Right kidney (tissue), 1 donor: ENCODE results near the gene APOL6.
A peak's percentile ranks its signal among the peaks of the same experiment; 100 is the strongest.
"Not testable (repeated sequence)": the region's sequence is repeated elsewhere in the genome, so short reads cannot be mapped to it uniquely, and the experiment has no call there.

Experiments used
- DNase-seq: peaks from one replicate; pipeline ENCODE4 v3.0.0-alpha.2; 2016

The APOL6 gene

GRCh38 chr22:35677460-35678187, 29.4 kb downstream of the APOL6 start:
- DNase-seq: no peak

DNA sequence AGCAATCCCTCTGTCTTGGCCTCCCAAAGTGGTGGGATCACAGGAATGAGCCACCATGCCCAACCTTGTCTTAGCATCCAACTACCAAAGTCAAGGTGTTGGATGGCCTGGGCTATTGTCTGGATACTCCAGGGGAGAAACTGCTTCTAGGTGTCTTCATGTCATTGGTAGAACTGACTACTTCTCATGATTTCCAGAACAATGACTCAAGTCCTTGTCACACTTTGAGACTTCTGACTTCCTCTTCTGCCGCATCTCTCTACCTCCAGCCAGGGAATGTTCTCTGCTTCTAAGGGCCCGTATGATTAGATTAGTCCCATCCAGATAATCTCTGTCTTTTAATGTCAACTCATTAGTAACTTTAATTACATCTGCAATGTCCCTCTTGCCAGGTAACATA, 30.6 kb downstream of the APOL6 start:
- DNase-seq: no peak

GRCh38 chr22:35679492-35679891, 31.2 kb downstream of the APOL6 start:
- not testable (repeated sequence) for DNase-seq

- DNase-seq: no peak
These were observed 33.3 kb downstream of the APOL6 start for GRCh38 chr22:35681454-35682052.

- no peak for DNase-seq
These were observed 35.3 kb downstream of the APOL6 start for GRCh38 chr22:35683560-35683959.

GRCh38 chr22:35684270-35684700, 36.0 kb downstream of the APOL6 start:
- DNase-seq: no peak

DNA sequence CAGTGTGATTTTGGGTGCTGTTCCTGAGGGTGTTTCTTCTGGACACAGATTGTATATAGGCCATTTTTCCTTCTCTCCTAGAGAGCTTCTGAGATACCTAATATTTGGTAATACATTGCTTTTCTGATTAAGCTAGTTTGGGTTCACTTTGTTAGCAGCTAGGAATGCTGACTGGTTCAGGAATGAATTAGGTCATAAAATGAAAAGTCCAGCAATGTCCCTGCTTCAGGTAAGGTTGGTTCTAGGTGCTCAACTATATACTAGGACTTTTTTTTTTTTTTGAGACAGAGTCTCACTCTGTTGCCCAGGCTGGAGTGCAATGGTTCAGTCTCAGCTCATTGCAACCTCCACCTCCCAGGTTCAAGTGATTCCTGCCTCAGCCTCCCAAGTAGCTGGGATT, 36.5 kb downstream of the APOL6 start:
- no peak for DNase-seq

- DNase-seq: peak; percentile 11
These were observed 37.5 kb downstream of the APOL6 start for GRCh38 chr22:35685731-35686130.

- DNase-seq: no peak
These were observed 38.1 kb downstream of the APOL6 start for GRCh38 chr22:35686298-35686697.

GRCh38 chr22:35687461-35687860, 39.2 kb downstream of the APOL6 start:
- no peak for DNase-seq

DNA sequence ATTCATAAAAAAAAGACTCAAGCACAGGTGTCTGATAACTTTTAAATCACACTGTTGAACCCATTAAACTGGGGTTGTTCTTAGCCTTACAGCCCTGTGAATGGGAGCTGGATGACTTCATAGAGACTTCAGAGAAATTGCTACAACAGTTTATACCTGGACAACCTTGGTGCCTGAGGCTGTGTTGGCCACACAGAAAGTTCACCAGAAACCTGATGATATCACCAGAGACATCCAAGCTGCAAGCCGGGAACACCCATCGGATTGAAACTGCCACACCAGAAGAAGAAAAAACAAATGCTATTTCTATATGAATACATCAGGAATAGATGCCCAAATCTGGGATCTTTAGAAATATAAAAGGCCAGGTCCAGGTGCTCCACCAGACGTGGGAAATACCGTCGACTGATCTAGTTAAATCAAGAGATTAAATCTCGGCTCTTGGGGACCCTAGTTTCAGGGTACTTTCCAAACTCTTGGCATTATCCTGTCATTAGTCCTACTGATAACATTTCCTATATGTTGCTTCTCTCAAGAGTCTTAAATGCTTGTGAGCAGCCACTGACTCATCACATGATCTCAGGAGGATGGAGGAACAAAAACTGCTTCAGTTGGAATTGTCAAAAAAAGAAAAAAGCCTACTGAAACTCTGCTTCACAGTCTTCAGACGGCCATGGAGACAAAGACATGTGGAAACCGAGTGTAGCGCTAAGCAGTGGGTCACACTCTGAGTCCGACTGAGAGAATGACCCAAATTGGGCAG, 40.8 kb downstream of the APOL6 start:
- DNase-seq: no peak

GRCh38 chr22:35690001-35690400, 41.8 kb downstream of the APOL6 start:
- DNase-seq: no peak

GRCh38 chr22:35695202-35695601, 47.0 kb downstream of the APOL6 start:
- DNase-seq: no peak

GRCh38 chr22:35697142-35697541, 48.9 kb downstream of the APOL6 start:
- DNase-seq: no peak

GRCh38 chr22:35699852-35700251, 51.6 kb downstream of the APOL6 start:
- DNase-seq: not testable (repeated sequence)

GRCh38 chr22:35703861-35704584, 55.8 kb downstream of the APOL6 start:
- DNase-seq: no peak

DNA sequence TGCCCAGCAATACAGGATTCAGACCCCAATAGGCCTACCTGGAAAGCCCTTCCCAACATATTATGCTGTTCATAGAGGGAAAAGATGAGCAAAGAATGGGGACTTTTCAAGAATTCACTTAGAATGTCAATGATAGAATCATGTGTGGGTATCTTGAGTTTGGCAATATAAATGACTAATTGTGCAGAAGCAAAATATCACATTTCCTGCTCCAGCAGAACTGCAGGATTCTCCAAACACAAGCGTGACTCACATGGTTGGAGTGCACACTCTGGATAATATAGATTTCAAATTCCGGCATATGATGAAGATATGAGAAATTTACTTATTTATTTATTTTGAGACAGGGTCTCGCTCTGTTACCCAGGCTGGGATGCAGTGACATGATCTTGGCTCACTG, 56.9 kb downstream of the APOL6 start:
- DNase-seq: no peak

GRCh38 chr22:35708453-35708852, 60.2 kb downstream of the APOL6 start:
- DNase-seq: no peak

GRCh38 chr22:35708917-35709316, 60.7 kb downstream of the APOL6 start:
- no peak for DNase-seq

DNA sequence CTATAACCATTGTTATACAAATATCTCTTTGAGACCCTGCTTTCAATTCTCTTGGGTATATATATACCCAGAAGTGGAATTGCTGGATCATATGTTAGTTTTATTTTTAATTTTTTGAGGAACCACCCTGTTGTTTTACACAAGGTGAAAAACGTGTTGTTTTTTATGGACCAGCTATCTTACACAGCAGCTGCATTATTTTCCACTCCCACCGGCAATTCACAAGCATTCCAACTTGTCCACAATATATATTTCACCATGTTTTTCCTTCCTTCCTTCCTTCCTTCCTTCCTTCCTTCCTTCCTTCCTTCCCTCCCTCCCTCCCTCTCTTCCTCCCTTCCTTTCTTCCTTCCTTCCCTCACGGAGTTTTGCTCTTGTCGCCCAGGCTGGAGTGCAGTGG, 63.1 kb downstream of the APOL6 start:
- DNase-seq: no peak

DNA sequence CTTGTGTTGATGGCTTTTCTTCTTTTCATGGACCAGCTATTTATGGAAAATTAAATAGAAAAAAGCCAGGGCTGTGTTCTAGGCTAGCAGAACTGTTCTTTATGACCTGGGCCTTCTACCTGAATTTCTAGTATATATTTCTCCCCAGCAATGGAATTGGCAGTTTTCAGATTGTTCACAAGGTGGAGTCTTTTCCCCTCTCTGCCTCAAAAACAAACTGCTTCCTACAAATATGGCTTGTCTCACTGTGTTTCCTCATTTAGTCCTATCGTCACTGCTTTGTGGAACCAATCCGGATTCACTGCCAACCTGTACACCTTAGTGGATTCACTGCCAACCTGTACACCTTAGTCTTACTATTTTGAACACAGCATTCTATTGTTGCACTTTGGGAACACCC, 64.4 kb downstream of the APOL6 start:
- DNase-seq: no peak

DNA sequence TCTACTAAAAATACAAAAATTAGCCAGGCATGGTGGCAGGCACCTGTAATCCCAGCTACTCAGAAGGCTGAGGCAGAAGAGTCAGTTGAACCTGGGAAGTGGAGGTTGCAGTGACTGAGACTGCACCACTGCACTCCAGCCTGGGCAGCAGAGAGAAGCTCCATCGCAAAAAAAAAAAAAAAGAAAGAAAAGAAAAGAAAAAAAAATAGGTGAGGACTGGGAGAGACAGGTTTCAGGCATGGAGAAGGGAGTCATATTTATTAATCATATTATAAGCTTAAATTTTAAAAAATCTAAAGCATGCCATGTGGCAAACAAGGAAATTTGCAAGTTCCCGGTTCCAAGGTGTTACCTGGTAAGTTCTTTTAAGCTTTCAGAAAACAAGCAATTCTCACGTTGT, 69.3 kb downstream of the APOL6 start, which contains the start of gene APOL5:
TSS of gene APOL5 (plus strand) at position 301 of the 400 bp plus-strand sequence. CDS start at position 301, 0 bp downstream.
- no peak for DNase-seq
